ENCODE measurements around the gene SIT1.
"Not testable (repeated sequence)": the region's sequence is repeated elsewhere in the genome, so short reads cannot be mapped to it uniquely, and the experiment has no call there.

DNA sequence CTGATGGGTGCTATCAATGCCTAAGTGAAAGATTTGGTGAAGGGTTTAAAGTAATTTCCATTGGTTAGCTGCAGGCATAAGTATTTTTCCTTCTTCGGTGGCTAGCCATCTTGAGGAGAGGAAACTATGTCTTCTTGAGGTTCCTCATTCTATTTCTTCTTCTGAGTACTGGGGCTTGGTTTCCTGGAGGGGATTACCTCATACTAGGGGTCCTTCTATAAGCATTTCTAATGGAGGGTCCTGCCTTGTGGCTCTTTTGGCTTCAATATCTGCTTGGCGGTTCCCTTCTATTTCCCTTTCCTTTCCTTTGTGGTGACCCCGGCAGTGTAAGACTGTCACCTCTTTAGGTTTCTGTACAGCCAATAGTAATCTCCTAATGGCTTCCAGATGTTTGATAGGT is 9.3 kb downstream of the SIT1 start:
- TF ChIP-seq, protein P1, sequence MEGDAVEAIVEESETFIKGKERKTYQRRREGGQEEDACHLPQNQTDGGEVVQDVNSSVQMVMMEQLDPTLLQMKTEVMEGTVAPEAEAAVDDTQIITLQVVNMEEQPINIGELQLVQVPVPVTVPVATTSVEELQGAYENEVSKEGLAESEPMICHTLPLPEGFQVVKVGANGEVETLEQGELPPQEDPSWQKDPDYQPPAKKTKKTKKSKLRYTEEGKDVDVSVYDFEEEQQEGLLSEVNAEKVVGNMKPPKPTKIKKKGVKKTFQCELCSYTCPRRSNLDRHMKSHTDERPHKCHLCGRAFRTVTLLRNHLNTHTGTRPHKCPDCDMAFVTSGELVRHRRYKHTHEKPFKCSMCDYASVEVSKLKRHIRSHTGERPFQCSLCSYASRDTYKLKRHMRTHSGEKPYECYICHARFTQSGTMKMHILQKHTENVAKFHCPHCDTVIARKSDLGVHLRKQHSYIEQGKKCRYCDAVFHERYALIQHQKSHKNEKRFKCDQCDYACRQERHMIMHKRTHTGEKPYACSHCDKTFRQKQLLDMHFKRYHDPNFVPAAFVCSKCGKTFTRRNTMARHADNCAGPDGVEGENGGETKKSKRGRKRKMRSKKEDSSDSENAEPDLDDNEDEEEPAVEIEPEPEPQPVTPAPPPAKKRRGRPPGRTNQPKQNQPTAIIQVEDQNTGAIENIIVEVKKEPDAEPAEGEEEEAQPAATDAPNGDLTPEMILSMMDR (IDR thresholded peaks at IDR 0.05; ENCODE audit: low read depth, low read length): not testable (repeated sequence)
- TF ChIP-seq POLR2A (IDR thresholded peaks at IDR 0.05; ENCODE audit: extremely low read depth, insufficient read length): not testable (repeated sequence)

All from NB4 (cell line).